HepG2 (cell line): ENCODE results near the gene GAS1. TPM values are rescaled to one million over a fixed set of nuclear protein-coding genes. Genes with fewer than 3 reads are reported as not detected.

Experiments
- ATAC-seq: fragments of 200-7000 bp; cut with Tn5 transposase; 3 replicates; pipeline ENCODE4 v1.9.1; 2020; ENCODE audit warnings: mild to moderate bottlenecking, moderate library complexity
- BruUV-seq: library from RNA; stranded (reverse); fragments of 400-500 nt; replicated peaks from 2 replicates; lab custom pipeline; 2021; lab: Mats Ljungman, UMichigan
- CTCF ChIA-PET: fragments of 300-600 bp; formaldehyde crosslinking; extraction: SDS; loops from one replicate; lab custom pipeline; 2021; ENCODE audit warnings: low total read pairs, inconsistent platforms, low intra/inter-chr PET ratio; lab: Yijun Ruan, JAX
- POLR2A ChIA-PET: fragments of 350-600 bp; sonication (Branson Sonifier 250); formaldehyde crosslinking; loops from one replicate; lab custom pipeline; 2020; ENCODE audit warnings: antibody characterized with exemption, inconsistent platforms; lab: Yijun Ruan, JAX
- DNase-seq: peaks from one replicate; pipeline ENCODE4 v3.0.0-alpha.2; 2015; ENCODE audit warnings: low spot score
- FAIRE-seq: peaks from 3 replicates; lab custom pipeline; 2011; peaks lifted over from hg19 to GRCh38; lab: Jason Lieb, UNC
- H2AFZ ChIP-seq: one replicate; pipeline ENCODE4 v1.6.1; 2011; ENCODE audit warnings: low read length, inconsistent platforms
- H3K27ac ChIP-seq: fragments of 300-600 bp; 3 replicates; pipeline ENCODE4 v1.8.0; 2011; ENCODE audit warnings: mixed run types, mild to moderate bottlenecking, mixed read lengths, low read length, inconsistent platforms; ENCODE audit not compliant: insufficient read depth; ENCODE audit errors: extremely low read length
- H3K27me3 ChIP-seq, 2 experiments: fragments of 200-600 bp in 1 of 2; 2 replicates in 1 of 2; 3 replicates in 1 of 2; pipeline versions ENCODE4 v1.6.0 to v1.8.0; 2011; ENCODE audit warnings: low read length in 2 of 2, mild to moderate bottlenecking in 2 of 2, moderate library complexity in 2 of 2, inconsistent platforms in 1 of 2; ENCODE audit not compliant: insufficient read depth in 2 of 2, control insufficient read depth in 1 of 2
- H3K36me3 ChIP-seq, 2 experiments: fragments of 200-600 bp in 1 of 2; replicated peaks in 1 of 2; 2 replicates in 1 of 2; 3 replicates in 1 of 2; pipeline versions ENCODE4 v1.5.1 to v1.8.0; 2011; ENCODE audit warnings: low read length in 2 of 2, inconsistent platforms in 1 of 2; ENCODE audit not compliant: insufficient read depth in 2 of 2, control insufficient read depth in 1 of 2
- H3K4me1 ChIP-seq: 2 replicates; pipeline ENCODE4 v1.5.1; 2012; ENCODE audit warnings: low read length, inconsistent platforms; ENCODE audit not compliant: insufficient read depth
- H3K4me2 ChIP-seq: 2 replicates; pipeline ENCODE4 v1.6.0; 2011; ENCODE audit warnings: low read depth, low read length, inconsistent platforms
- H3K4me3 ChIP-seq, 3 experiments: fragments of 200-600 bp in 1 of 3; sonication (generic), shearing (Covaris generic) in 1 of 3; replicated peaks in 1 of 3; 2 replicates each; pipeline ENCODE4 v1.5.1; 2011 to 2016; ENCODE audit warnings: low read length in 3 of 3, inconsistent platforms in 2 of 3, low read depth in 2 of 3, mild to moderate bottlenecking in 2 of 3, control low read depth in 1 of 3, mixed read lengths in 1 of 3; ENCODE audit not compliant: insufficient read depth in 1 of 3
- H3K79me2 ChIP-seq: one replicate; pipeline ENCODE4 v1.6.1; 2011; ENCODE audit warnings: low read length, inconsistent platforms; ENCODE audit not compliant: insufficient read depth
- H3K9ac ChIP-seq: 2 replicates; pipeline ENCODE4 v1.6.0; 2011; ENCODE audit warnings: mild to moderate bottlenecking, low read depth, low read length, inconsistent platforms; ENCODE audit not compliant: insufficient read depth
- H3K9me3 ChIP-seq: 2 replicates; pipeline ENCODE4 v1.5.1; 2012; ENCODE audit warnings: mild to moderate bottlenecking, low read length
- H4K20me1 ChIP-seq: 2 replicates; pipeline ENCODE4 v1.6.0; 2011; ENCODE audit warnings: inconsistent platforms, mild to moderate bottlenecking, low read length, moderate library complexity; ENCODE audit not compliant: insufficient read depth
- ARHGAP35 ChIP-seq: sonication (generic); formaldehyde crosslinking; IDR thresholded peaks from 2 replicates; pipeline ENCODE4 v1.9.0; 2022; ENCODE audit warnings: mild to moderate bottlenecking, inconsistent platforms, moderate library complexity, missing genetic modification reagents, borderline replicate concordance
- CCDC6 ChIP-seq: sonication (generic); formaldehyde crosslinking; IDR thresholded peaks from 2 replicates; pipeline ENCODE4 v1.8.1; 2022; ENCODE audit warnings: mild to moderate bottlenecking, missing genetic modification reagents, moderate library complexity
- EP300 ChIP-seq, 3 experiments: sonication (generic) in 1 of 3; formaldehyde crosslinking in 1 of 3; IDR thresholded peaks; 2 replicates each; pipeline versions ENCODE4 v1.5.1 to v1.6.1; 2011 to 2020; ENCODE audit warnings: low read depth in 2 of 3, low read length in 2 of 3, borderline replicate concordance in 1 of 3, improper control_type of control experiment in 1 of 3, mild to moderate bottlenecking in 1 of 3, missing genetic modification reagents in 1 of 3, moderate library complexity in 1 of 3
- KDM1A ChIP-seq: IDR thresholded peaks from 2 replicates; pipeline ENCODE4 v1.6.1; 2016; ENCODE audit warnings: missing compliant biosample characterization
- MBNL3 ChIP-seq: fragments of 250-450 bp; sonication (Bioruptor Pico); conservative IDR thresholded peaks from 2 replicates; pipeline ENCODE4 v1.8.0; 2022; ENCODE audit warnings: mild to moderate bottlenecking, inconsistent platforms
- SOX13 ChIP-seq, 3 experiments: fragments of 450-650 bp in 1 of 3; sonication (generic) in 1 of 3; formaldehyde crosslinking in 1 of 3; IDR thresholded peaks in 2 of 3; conservative IDR thresholded peaks in 1 of 3; 2 replicates each; pipeline versions ENCODE4 v1.5.0 to v1.6.1; 2016 to 2020; ENCODE audit warnings: antibody characterized with exemption in 1 of 3, mild to moderate bottlenecking in 1 of 3, missing compliant biosample characterization in 1 of 3, missing genetic modification reagents in 1 of 3, moderate library complexity in 1 of 3
- ZNF280B ChIP-seq: sonication (generic); formaldehyde crosslinking; IDR thresholded peaks from 2 replicates; pipeline ENCODE4 v1.5.0; 2020; ENCODE audit warnings: missing genetic modification reagents, mild to moderate bottlenecking, borderline replicate concordance
- ZNF362 ChIP-seq: sonication (generic); formaldehyde crosslinking; IDR thresholded peaks from 2 replicates; pipeline ENCODE4 v1.4.0; 2020; ENCODE audit warnings: missing genetic modification reagents, mild to moderate bottlenecking, borderline replicate concordance
- ZNF496 ChIP-seq: sonication (generic); formaldehyde crosslinking; IDR thresholded peaks from 2 replicates; pipeline ENCODE4 v1.8.1; 2023; ENCODE audit warnings: mild to moderate bottlenecking, moderate library complexity, missing genetic modification reagents; ENCODE audit not compliant: insufficient replicate concordance
- WGBS: methylation state at CpG from one replicate; pipeline ENCODE4 v1.1.6; 2017; ENCODE audit warnings: low lambda C conversion rate; 5-methylcytosine and 5-hydroxymethylcytosine counted together
- in situ Hi-C: cut with HindIII; loops from 2 replicates; pipeline ENCODE4 v1.10.0; 2017; ENCODE audit warnings: low pct_unique_long_range_greater_than_20kb; ENCODE audit not compliant: extremely low pct_ligation_motif_present
- intact Hi-C: fragments of 100-400 bp; cut with micrococcal nuclease; formaldehyde crosslinking; loops from one replicate; pipeline ENCODE4 v1.10.0; 2022; ENCODE audit not compliant: unreplicated experiment
- polyA plus RNA-seq, 8 experiments: library from polyadenylated mRNA; depleted of rRNA in 3 of 8; stranded (reverse) in 7 of 8; unstranded in 1 of 8; fragments of >200 nt; fragmentation: Illumina TruSeq in 4 of 8; extraction: Trizol in 4 of 8; gene quantifications; 2 replicates each; pipeline versions ENCODE4 v1.2.1 to v1.2.3, GENCODE V29; 2011 to 2016; ENCODE audit warnings: low read depth in 4 of 8, missing spikeins in 1 of 8, mixed read lengths in 1 of 8; ENCODE audit not compliant: insufficient read depth in 1 of 8
- total RNA-seq, 5 experiments: library from RNA; depleted of rRNA; stranded (reverse); fragments of >200 nt; fragmentation: Illumina TruSeq; extraction: Trizol; gene quantifications; 2 replicates each; pipeline ENCODE4 v1.2.3, GENCODE V29; 2016; ENCODE audit warnings: low read depth in 1 of 5
- TF ChIP-seq, protein P1 (sequence below): sonication (generic); formaldehyde crosslinking; IDR thresholded peaks from 2 replicates; pipeline ENCODE4 v1.4.0; 2020; ENCODE audit warnings: mild to moderate bottlenecking, low read depth, missing genetic modification reagents
- TF ChIP-seq, protein P2 (sequence below): sonication (generic); formaldehyde crosslinking; IDR thresholded peaks from 2 replicates; pipeline ENCODE4 v1.8.0; 2022; ENCODE audit warnings: missing genetic modification reagents, mild to moderate bottlenecking, moderate library complexity, borderline replicate concordance
- TF ChIP-seq, protein P3 (sequence below): sonication (generic); formaldehyde crosslinking; IDR thresholded peaks from 2 replicates; pipeline ENCODE4 v1.5.0; 2020; ENCODE audit warnings: missing genetic modification reagents
- TF ChIP-seq, protein P4 (sequence below): sonication (generic); formaldehyde crosslinking; IDR thresholded peaks from 2 replicates; pipeline ENCODE4 v1.5.0; 2020; ENCODE audit warnings: missing genetic modification reagents

GAS1 gene
- total and polyA plus RNA-seq, 2 of the 13 experiments (the other 11 are each of a cell fraction or from before 2014, with no cell fraction given): not detected

- ATAC-seq (no peak), FAIRE-seq (no peak), DNase-seq (no peak)
- in situ Hi-C loops: no loop called here
- Histone ChIP-seq H3K36me3 (no peaks in the 10 kb centered on the region), H3K79me2 (no peaks in the 10 kb centered on the region), H3K9me3 (no peaks in the 10 kb centered on the region), H3K27me3 (peaks cover 0 to 25% of the 10 kb centered on the region in 2 experiments; a peak in 4 of 5 replicates), H4K20me1 (no peaks in the 10 kb centered on the region; the same call in 1 of the 2 replicates), H3K4me3 (no peak overlapping the region), H3K9ac (no peak overlapping the region), H3K4me1 (no peaks in the 10 kb centered on the region), H3K27ac (no peak overlapping the region), H3K4me2 (no peak overlapping the region), H2AFZ (no peak overlapping the region)
- no TSS peak for BruUV-seq
- 6% methylated on average over 3 of the region's 5 CpGs for WGBS
- ChIA-PET CTCF (no interaction called here), POLR2A (no interaction called here)
- intact Hi-C loops: no loop called here
- TF ChIP-seq, protein P1, sequence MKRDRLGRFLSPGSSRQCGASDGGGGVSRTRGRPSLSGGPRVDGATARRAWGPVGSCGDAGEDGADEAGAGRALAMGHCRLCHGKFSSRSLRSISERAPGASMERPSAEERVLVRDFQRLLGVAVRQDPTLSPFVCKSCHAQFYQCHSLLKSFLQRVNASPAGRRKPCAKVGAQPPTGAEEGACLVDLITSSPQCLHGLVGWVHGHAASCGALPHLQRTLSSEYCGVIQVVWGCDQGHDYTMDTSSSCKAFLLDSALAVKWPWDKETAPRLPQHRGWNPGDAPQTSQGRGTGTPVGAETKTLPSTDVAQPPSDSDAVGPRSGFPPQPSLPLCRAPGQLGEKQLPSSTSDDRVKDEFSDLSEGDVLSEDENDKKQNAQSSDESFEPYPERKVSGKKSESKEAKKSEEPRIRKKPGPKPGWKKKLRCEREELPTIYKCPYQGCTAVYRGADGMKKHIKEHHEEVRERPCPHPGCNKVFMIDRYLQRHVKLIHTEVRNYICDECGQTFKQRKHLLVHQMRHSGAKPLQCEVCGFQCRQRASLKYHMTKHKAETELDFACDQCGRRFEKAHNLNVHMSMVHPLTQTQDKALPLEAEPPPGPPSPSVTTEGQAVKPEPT (CRISPR knock-in tag): no peak
- TF ChIP-seq KDM1A (CRISPR knock-in tag) (no peak), ZNF362 (CRISPR knock-in tag) (no peak), ZNF280B (no peak), EP300 (IDR thresholded peaks at IDR 0.05; ENCODE audit: low read depth in 2 of 2, low read length in 2 of 2) (no peak), EP300 (CRISPR knock-in tag; IDR thresholded peaks at IDR 0.05; ENCODE audit: borderline replicate concordance) (no peak), CCDC6 (CRISPR knock-in tag) (no peak), SOX13 (IDR thresholded peaks at IDR 0.05) (no peak), SOX13 (CRISPR knock-in tag; conservative IDR thresholded peaks at IDR 0.05 in 1 of 2, IDR thresholded peaks at IDR 0.05 in 1 of 2) (no peak), ZNF496 (CRISPR knock-in tag) (no peak), ARHGAP35 (no peak), MBNL3 (CRISPR knock-in tag) (no peak)
- TF ChIP-seq, protein P2, sequence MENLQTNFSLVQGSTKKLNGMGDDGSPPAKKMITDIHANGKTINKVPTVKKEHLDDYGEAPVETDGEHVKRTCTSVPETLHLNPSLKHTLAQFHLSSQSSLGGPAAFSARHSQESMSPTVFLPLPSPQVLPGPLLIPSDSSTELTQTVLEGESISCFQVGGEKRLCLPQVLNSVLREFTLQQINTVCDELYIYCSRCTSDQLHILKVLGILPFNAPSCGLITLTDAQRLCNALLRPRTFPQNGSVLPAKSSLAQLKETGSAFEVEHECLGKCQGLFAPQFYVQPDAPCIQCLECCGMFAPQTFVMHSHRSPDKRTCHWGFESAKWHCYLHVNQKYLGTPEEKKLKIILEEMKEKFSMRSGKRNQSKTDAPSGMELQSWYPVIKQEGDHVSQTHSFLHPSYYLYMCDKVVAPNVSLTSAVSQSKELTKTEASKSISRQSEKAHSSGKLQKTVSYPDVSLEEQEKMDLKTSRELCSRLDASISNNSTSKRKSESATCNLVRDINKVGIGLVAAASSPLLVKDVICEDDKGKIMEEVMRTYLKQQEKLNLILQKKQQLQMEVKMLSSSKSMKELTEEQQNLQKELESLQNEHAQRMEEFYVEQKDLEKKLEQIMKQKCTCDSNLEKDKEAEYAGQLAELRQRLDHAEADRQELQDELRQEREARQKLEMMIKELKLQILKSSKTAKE (CRISPR knock-in tag): no peak
- TF ChIP-seq, protein P3, sequence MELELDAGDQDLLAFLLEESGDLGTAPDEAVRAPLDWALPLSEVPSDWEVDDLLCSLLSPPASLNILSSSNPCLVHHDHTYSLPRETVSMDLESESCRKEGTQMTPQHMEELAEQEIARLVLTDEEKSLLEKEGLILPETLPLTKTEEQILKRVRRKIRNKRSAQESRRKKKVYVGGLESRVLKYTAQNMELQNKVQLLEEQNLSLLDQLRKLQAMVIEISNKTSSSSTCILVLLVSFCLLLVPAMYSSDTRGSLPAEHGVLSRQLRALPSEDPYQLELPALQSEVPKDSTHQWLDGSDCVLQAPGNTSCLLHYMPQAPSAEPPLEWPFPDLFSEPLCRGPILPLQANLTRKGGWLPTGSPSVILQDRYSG (CRISPR knock-in tag): no peak
- TF ChIP-seq, protein P4, sequence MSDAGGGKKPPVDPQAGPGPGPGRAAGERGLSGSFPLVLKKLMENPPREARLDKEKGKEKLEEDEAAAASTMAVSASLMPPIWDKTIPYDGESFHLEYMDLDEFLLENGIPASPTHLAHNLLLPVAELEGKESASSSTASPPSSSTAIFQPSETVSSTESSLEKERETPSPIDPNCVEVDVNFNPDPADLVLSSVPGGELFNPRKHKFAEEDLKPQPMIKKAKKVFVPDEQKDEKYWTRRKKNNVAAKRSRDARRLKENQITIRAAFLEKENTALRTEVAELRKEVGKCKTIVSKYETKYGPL (CRISPR knock-in tag): no peak
Observed at GRCh38 chr9:86953181-86953580, 5.9 kb upstream of the GAS1 start.
